Gastroesophageal sphincter (tissue), 4 donors: ENCODE measurements around the gene CDC26. TPM values are rescaled to one million over a fixed set of nuclear protein-coding genes. Genes with fewer than 3 reads are reported as not detected.

Experiments used
- ATAC-seq: fragments of 150-250 bp; one replicate; pipeline ENCODE4 v1.9.1; 2016; ENCODE audit warnings: mild to moderate bottlenecking, moderate library complexity
- H3K27ac ChIP-seq, 4 donors: fragments of 200-600 bp; sonication (generic) in 3 of 4; 1 replicate in 3 of 4; 2 replicates in 1 of 4; pipeline ENCODE4 v1.5.1; 2016 to 2019
- H3K27me3 ChIP-seq: fragments of 200-600 bp; sonication (generic); one replicate; pipeline ENCODE4 v1.5.1; 2019
- H3K36me3 ChIP-seq, 2 donors: fragments of 200-600 bp; sonication (generic); one replicate each; pipeline ENCODE4 v1.5.1; 2019; ENCODE audit warnings: control low read depth in 1 of 2
- H3K4me1 ChIP-seq, 3 donors: fragments of 200-600 bp; sonication (generic); 1 replicate in 2 of 3; 2 replicates in 1 of 3; pipeline ENCODE4 v1.5.1; 2016 to 2019; ENCODE audit warnings: control low read depth in 2 of 3
- H3K4me3 ChIP-seq, 2 donors: fragments of 200-600 bp; sonication (generic); one replicate each; pipeline ENCODE4 v1.5.1; 2019; ENCODE audit warnings: mild to moderate bottlenecking in 1 of 2, moderate library complexity in 1 of 2
- H3K9me3 ChIP-seq, 3 donors: fragments of 200-600 bp; sonication (generic); one replicate each; pipeline ENCODE4 v1.5.1; 2017 to 2019; ENCODE audit warnings: control low read depth in 2 of 3
- EP300 ChIP-seq: sonication (generic); formaldehyde crosslinking; IDR thresholded peaks from one replicate; pipeline ENCODE4 v1.6.1; 2017; ENCODE audit warnings: antibody characterized with exemption, mild to moderate bottlenecking
- POLR2A ChIP-seq, 2 donors: fragments of 450-650 bp; IDR thresholded peaks; one replicate each; pipeline ENCODE4 v1.6.1; 2017; ENCODE audit warnings: antibody characterized with exemption in 2 of 2, mild to moderate bottlenecking in 2 of 2, moderate library complexity in 1 of 2
- POLR2AphosphoS5 ChIP-seq: sonication (generic); formaldehyde crosslinking; IDR thresholded peaks from one replicate; pipeline ENCODE4 v1.6.1; 2017; ENCODE audit warnings: antibody characterized with exemption
- WGBS, 2 donors: methylation state at CpG; one replicate each; pipeline ENCODE4 v1.1.5; 2018; ENCODE audit warnings: low coverage in 1 of 2; 5-methylcytosine and 5-hydroxymethylcytosine counted together
- total RNA-seq, 4 donors: library from RNA; depleted of rRNA; stranded (reverse); fragments of >200 nt; gene quantifications; one replicate each; pipeline ENCODE4 v1.1.0, GENCODE V29; 2016
- TF ChIP-seq, protein P1 (sequence below), 4 experiments: fragments of 200-600 bp in 2 of 4; fragments of 450-650 bp in 2 of 4; sonication (generic) in 1 of 4; IDR thresholded peaks; one replicate each; pipeline ENCODE4 v1.5.1; 2017 to 2019; ENCODE audit warnings: antibody characterized with exemption in 4 of 4, mild to moderate bottlenecking in 2 of 4, moderate library complexity in 2 of 4

The CDC26 gene
- total RNA-seq, 4 donors from 2014 or later: 31.4 to 54.4 (median 42.1) TPM

DNA sequence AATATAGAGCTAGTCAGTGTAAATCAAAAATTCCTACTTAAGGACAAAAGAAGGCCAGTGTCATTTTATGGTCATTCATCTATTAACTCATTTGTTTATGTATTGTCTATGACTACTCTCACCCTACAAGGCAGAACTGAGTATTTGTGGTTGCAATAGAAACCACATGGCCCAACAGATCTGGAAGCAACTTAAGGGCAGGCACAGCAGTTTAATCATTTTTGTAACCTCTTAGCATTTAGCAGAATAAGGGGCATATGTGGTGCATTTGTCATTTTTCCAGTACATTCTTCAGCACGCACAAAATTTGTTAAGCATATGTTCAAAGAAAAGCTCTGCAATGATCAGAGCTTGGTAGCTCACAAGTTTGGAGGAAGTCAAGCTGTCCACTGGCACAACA, 55.4 kb downstream of the CDC26 start:
- H3K4me1 ChIP-seq: peaks cover 4 to 64% (median 16%) of the 10 kb centered on the region in 3 donors
- H3K27me3 ChIP-seq: no peaks in the 10 kb centered on the region
- peak overlapping the region; percentile 81 to 86 for H3K4me3 ChIP-seq
- H3K9me3 ChIP-seq: no peaks in the 10 kb centered on the region
- peak overlapping the region in 2 of 4 donors; percentile 11 to 85 for H3K27ac ChIP-seq
- no peaks in the 10 kb centered on the region for H3K36me3 ChIP-seq
- WGBS, 2 donors: 27 to 33% methylated on average over 1 of the region's 1 CpG
- ATAC-seq: no peak
- TF ChIP-seq POLR2AphosphoS5: no peak
- TF ChIP-seq POLR2A (IDR thresholded peaks at IDR 0.05): no peak
- no peak for TF ChIP-seq EP300
- TF ChIP-seq, protein P1, sequence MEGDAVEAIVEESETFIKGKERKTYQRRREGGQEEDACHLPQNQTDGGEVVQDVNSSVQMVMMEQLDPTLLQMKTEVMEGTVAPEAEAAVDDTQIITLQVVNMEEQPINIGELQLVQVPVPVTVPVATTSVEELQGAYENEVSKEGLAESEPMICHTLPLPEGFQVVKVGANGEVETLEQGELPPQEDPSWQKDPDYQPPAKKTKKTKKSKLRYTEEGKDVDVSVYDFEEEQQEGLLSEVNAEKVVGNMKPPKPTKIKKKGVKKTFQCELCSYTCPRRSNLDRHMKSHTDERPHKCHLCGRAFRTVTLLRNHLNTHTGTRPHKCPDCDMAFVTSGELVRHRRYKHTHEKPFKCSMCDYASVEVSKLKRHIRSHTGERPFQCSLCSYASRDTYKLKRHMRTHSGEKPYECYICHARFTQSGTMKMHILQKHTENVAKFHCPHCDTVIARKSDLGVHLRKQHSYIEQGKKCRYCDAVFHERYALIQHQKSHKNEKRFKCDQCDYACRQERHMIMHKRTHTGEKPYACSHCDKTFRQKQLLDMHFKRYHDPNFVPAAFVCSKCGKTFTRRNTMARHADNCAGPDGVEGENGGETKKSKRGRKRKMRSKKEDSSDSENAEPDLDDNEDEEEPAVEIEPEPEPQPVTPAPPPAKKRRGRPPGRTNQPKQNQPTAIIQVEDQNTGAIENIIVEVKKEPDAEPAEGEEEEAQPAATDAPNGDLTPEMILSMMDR (IDR thresholded peaks at IDR 0.05): no peak

DNA sequence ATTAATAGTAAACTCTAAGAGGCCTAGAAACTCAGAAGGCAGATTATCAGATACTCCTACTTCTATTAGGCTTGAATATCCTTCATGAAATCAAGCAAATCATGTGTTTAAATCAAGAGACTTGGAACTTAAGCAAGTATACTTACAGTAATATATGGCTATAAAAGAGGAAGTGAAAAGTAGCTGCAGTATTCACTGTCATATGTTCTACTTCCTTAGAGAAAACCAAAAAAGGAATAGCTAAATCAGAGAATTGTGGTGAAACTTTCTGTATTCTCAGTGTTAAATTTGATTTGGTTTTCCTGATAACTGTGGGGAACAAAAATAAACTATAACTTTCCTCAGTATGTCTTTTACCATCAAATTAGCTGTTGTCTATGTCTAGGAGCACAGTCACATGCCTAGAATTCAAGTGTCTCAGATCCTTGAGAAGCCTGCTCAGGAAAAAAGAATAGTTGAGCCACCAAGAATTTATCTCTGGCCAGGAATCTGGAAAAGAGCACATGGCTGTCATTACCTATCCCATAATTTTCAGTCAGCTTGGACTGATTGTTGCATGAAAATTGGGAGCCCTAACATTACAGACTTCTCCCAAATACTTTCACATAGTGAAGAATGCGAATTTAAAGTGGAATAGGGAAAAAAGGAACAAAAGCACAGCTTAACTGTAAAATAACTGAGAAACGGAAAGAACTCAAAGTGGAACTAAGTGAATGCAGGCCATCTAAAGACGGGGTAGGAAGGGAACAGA, 56.0 kb downstream of the CDC26 start:
- Histone ChIP-seq H3K36me3 (no peaks in the 10 kb centered on the region), H3K9me3 (no peaks in the 10 kb centered on the region), H3K27ac (peak overlapping the region in 1 of 4 donors; percentile 11), H3K27me3 (no peaks in the 10 kb centered on the region), H3K4me3 (no peak overlapping the region), H3K4me1 (peaks cover 4 to 65% (median 16%) of the 10 kb centered on the region in 3 donors)
- no peak for ATAC-seq
- WGBS, 2 donors: 73 to 78% methylated on average over 3 of the region's 3 CpGs
- TF ChIP-seq POLR2A (IDR thresholded peaks at IDR 0.05) (no peak), POLR2AphosphoS5 (no peak), EP300 (no peak)
- TF ChIP-seq, protein P1 (IDR thresholded peaks at IDR 0.05): no peak

Other genes starting within 250 kb of the CDC26 start
- gene ZFP37, start 218.8 kb downstream of the CDC26 start, total RNA-seq: 1 to 10 TPM; 1.9 to 4.7 (median 3.0) TPM
- 10 to 100 TPM in 3 of 4 donors, 1 to 10 TPM in 1; 6.7 to 26.6 (median 13.6) TPM for gene SLC31A2, start 124.6 kb downstream of the CDC26 start, total RNA-seq
- gene FKBP15, start 54.3 kb downstream of the CDC26 start, total RNA-seq: 10 to 100 TPM; 20.2 to 30.7 (median 22.7) TPM
- 1 to 10 TPM; 8.7 to 9.8 (median 9.4) TPM for gene SLC31A1, start 54.0 kb downstream of the CDC26 start, total RNA-seq
- 10 to 100 TPM; 13.4 to 20.5 (median 16.5) TPM for gene PRPF4, start 86 bp upstream of the CDC26 start, total RNA-seq
- gene RNF183, start 27.8 kb upstream of the CDC26 start, total RNA-seq: under 1 TPM in 1 of 4 donors, not detected in 3; 0.37 TPM
- 1 to 10 TPM; 1.2 to 2.8 (median 2.3) TPM for gene WDR31, start 64.7 kb upstream of the CDC26 start, total RNA-seq
- 1 to 10 TPM in 1 of 4 donors, under 1 TPM in 3; 0.16 to 4.0 (median 0.36) TPM for gene BSPRY, start 74.0 kb upstream of the CDC26 start, total RNA-seq
- 10 to 100 TPM; 17.0 to 31.3 (median 25.1) TPM for gene HDHD3, start 101.4 kb upstream of the CDC26 start, total RNA-seq
- gene ALAD, start 125.7 kb upstream of the CDC26 start, total RNA-seq: 10 to 100 TPM; 17.3 to 34.2 (median 17.9) TPM
- gene POLE3, start 135.1 kb upstream of the CDC26 start, total RNA-seq: 10 to 100 TPM; 32.3 to 47.1 (median 34.6) TPM
- 1 to 10 TPM in 2 of 4 donors, under 1 TPM in 1, not detected in 1; 0.54 to 2.5 (median 1.7) TPM for gene C9orf43, start 135.2 kb upstream of the CDC26 start, total RNA-seq
- 100 to 1,000 TPM in 1 of 4 donors, 10 to 100 TPM in 3; 43.9 to 122 (median 72.7) TPM for gene RGS3, start 188.2 kb upstream of the CDC26 start, total RNA-seq